Sigmoid colon (tissue), 3 donors: Measurements from ENCODE around the gene PDX1.

Experiments used
- POLR2A ChIP-seq, 2 donors: fragments of 450-650 bp; IDR thresholded peaks; one replicate each; pipeline ENCODE4 v1.6.1; 2016; ENCODE audit warnings: antibody characterized with exemption in 2 of 2, mild to moderate bottlenecking in 2 of 2, moderate library complexity in 2 of 2
- TF ChIP-seq, protein P1 (sequence below), 4 experiments: fragments of 450-650 bp in 3 of 4; fragments of 200-600 bp in 1 of 4; IDR thresholded peaks; one replicate each; pipeline ENCODE4 v1.5.1; 2016 to 2019; ENCODE audit warnings: antibody characterized with exemption in 4 of 4, mild to moderate bottlenecking in 3 of 4, moderate library complexity in 2 of 4

DNA sequence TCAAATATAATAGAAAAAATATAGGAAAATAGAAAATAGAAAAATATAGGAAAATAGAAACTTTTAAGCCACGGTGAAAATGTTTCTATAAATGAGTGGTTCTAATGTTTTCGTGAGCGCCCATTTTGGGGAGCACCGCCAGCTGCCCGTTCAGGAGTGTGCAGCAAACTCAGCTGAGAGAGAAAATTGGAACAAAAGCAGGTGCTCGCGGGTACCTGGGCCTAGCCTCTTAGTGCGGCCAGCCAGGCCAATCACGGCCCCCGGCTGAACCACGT lies 204 bp upstream of the PDX1 start:
- TF ChIP-seq, protein P1, sequence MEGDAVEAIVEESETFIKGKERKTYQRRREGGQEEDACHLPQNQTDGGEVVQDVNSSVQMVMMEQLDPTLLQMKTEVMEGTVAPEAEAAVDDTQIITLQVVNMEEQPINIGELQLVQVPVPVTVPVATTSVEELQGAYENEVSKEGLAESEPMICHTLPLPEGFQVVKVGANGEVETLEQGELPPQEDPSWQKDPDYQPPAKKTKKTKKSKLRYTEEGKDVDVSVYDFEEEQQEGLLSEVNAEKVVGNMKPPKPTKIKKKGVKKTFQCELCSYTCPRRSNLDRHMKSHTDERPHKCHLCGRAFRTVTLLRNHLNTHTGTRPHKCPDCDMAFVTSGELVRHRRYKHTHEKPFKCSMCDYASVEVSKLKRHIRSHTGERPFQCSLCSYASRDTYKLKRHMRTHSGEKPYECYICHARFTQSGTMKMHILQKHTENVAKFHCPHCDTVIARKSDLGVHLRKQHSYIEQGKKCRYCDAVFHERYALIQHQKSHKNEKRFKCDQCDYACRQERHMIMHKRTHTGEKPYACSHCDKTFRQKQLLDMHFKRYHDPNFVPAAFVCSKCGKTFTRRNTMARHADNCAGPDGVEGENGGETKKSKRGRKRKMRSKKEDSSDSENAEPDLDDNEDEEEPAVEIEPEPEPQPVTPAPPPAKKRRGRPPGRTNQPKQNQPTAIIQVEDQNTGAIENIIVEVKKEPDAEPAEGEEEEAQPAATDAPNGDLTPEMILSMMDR (IDR thresholded peaks at IDR 0.05), result no peak
- TF ChIP-seq POLR2A (IDR thresholded peaks at IDR 0.05), result no peak
